Neuronal stem cell (in vitro differentiated cells): ENCODE data around the gene ABHD16A.

Source experiments
- DNase-seq: peaks from one replicate; pipeline ENCODE4 v3.0.0-alpha.2; 2013; ENCODE audit warnings: low spot score
- H2AFZ ChIP-seq: one replicate; pipeline ENCODE4 v1.6.1; 2013; ENCODE audit warnings: mild to moderate bottlenecking, low read length, inconsistent platforms
- H2AK5ac ChIP-seq: 2 replicates; pipeline ENCODE4 v1.6.1; 2013; ENCODE audit warnings: low read depth, mild to moderate bottlenecking, inconsistent platforms, low read length, moderate library complexity, mixed read lengths
- H2BK120ac ChIP-seq: 2 replicates; pipeline ENCODE4 v1.6.1; 2013; ENCODE audit warnings: low read depth, mild to moderate bottlenecking, inconsistent platforms, low read length, moderate library complexity, mixed read lengths
- H2BK12ac ChIP-seq: one replicate; pipeline ENCODE4 v1.6.1; 2013; ENCODE audit warnings: low read length, inconsistent platforms
- H2BK15ac ChIP-seq: 2 replicates; pipeline ENCODE4 v1.6.1; 2013; ENCODE audit warnings: mild to moderate bottlenecking, low read length, inconsistent platforms, mixed read lengths
- H2BK5ac ChIP-seq: one replicate; pipeline ENCODE4 v1.6.1; 2013; ENCODE audit warnings: inconsistent platforms, mild to moderate bottlenecking, low read length, moderate library complexity
- H3K14ac ChIP-seq: one replicate; pipeline ENCODE4 v1.6.1; 2013; ENCODE audit warnings: low read length, inconsistent platforms
- H3K18ac ChIP-seq: 2 replicates; pipeline ENCODE4 v1.6.1; 2013; ENCODE audit warnings: low read length, inconsistent platforms
- H3K23ac ChIP-seq: 2 replicates; pipeline ENCODE4 v1.6.1; 2013; ENCODE audit warnings: low read depth, mild to moderate bottlenecking, mixed read lengths, low read length, inconsistent platforms; ENCODE audit not compliant: poor library complexity
- H3K27ac ChIP-seq: replicated peaks from 3 replicates; pipeline ENCODE4 v1.5.1; 2013; ENCODE audit warnings: low read length, inconsistent platforms
- H3K27me3 ChIP-seq, 3 experiments: 2 replicates each; pipeline ENCODE4 v1.6.1; 2013; ENCODE audit warnings: low read length in 3 of 3, mild to moderate bottlenecking in 2 of 3, inconsistent platforms in 1 of 3, low read depth in 1 of 3, mixed read lengths in 1 of 3, moderate library complexity in 1 of 3; ENCODE audit not compliant: control insufficient read depth in 3 of 3, insufficient read depth in 3 of 3
- H3K36me3 ChIP-seq, 2 donors: replicated peaks in 1 of 2; 2 replicates each; pipeline ENCODE4 v1.6.1; 2013; ENCODE audit warnings: low read length in 2 of 2; ENCODE audit not compliant: control insufficient read depth in 2 of 2, insufficient read depth in 2 of 2
- H3K4ac ChIP-seq: 2 replicates; pipeline ENCODE4 v1.6.1; 2013; ENCODE audit warnings: inconsistent platforms, mild to moderate bottlenecking, low read length, moderate library complexity
- H3K4me1 ChIP-seq, 2 donors: 1 replicate in 1 of 2; 2 replicates in 1 of 2; pipeline ENCODE4 v1.6.1; 2013; ENCODE audit warnings: low read length in 2 of 2, low read depth in 1 of 2; ENCODE audit not compliant: control insufficient read depth in 2 of 2, insufficient read depth in 1 of 2
- H3K4me2 ChIP-seq: one replicate; pipeline ENCODE4 v1.6.1; 2013; ENCODE audit warnings: mild to moderate bottlenecking, low read length, inconsistent platforms; ENCODE audit not compliant: insufficient read depth, poor library complexity, severe bottlenecking
- H3K4me3 ChIP-seq, 2 donors: 2 replicates each; pipeline ENCODE4 v1.5.1; 2013; ENCODE audit warnings: low read length in 2 of 2, mild to moderate bottlenecking in 2 of 2, inconsistent platforms in 1 of 2, moderate library complexity in 1 of 2
- H3K79me1 ChIP-seq: one replicate; pipeline ENCODE4 v1.6.1; 2013; ENCODE audit warnings: low read depth, mild to moderate bottlenecking, inconsistent platforms, low read length, moderate library complexity
- H3K9ac ChIP-seq: one replicate; pipeline ENCODE4 v1.6.1; 2013; ENCODE audit warnings: mild to moderate bottlenecking, low read depth, low read length, inconsistent platforms; ENCODE audit not compliant: poor library complexity
- H3K9me3 ChIP-seq, 2 donors: replicated peaks in 1 of 2; 2 replicates each; pipeline versions ENCODE3 to v1.6.1; 2013; ENCODE audit warnings: low read length in 2 of 2, mild to moderate bottlenecking in 2 of 2, inconsistent platforms in 1 of 2, low read depth in 1 of 2, mixed read lengths in 1 of 2, moderate library complexity in 1 of 2; ENCODE audit not compliant: control insufficient read depth in 2 of 2, insufficient read depth in 1 of 2
- H4K8ac ChIP-seq: one replicate; pipeline ENCODE4 v1.6.1; 2013; ENCODE audit warnings: low read depth, mild to moderate bottlenecking, inconsistent platforms, low read length, moderate library complexity
- H4K91ac ChIP-seq: one replicate; pipeline ENCODE4 v1.6.1; 2013; ENCODE audit warnings: low read length, low read depth, mild to moderate bottlenecking, inconsistent platforms; ENCODE audit not compliant: poor library complexity
- WGBS, 2 donors: extraction: QIAGEN DNeasy Blood & Tissue Kit; methylation state at CpG; one replicate each; pipeline ENCODE4 v1.1.7; 2013; ENCODE audit warnings: missing lambda C conversion rate in 2 of 2, mixed read lengths in 1 of 2; ENCODE audit not compliant: insufficient read length in 2 of 2, insufficient replicate concordance in 1 of 2; ENCODE audit errors: extremely low coverage in 2 of 2; 5-methylcytosine and 5-hydroxymethylcytosine counted together

ABHD16A gene

DNA sequence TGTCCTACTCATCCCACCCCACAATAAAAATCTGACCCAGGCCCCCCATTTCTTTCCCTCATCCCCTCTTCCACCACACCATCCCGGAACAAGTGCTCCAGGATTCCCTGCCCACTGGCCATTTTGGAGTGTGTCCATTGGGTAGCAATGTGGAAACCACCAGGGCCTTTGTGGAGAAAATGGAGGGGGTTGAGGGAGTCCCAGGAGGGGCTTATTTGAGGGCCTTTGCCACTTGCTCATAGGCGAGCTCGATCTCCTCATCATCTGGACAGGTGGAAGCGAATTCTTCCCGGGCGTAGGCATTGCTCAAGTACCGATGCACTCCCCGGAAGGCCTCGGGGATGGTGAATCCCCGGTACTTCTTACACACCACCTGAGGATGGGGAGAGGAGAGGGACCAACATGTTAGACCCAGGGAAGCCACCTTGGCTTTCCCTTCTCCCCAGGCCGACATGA is 27.5 kb upstream of the ABHD16A start:
- H2AFZ ChIP-seq = no peak overlapping the region
- H3K23ac ChIP-seq = no peak overlapping the region
- no peak overlapping the region for H2AK5ac ChIP-seq
- H4K8ac ChIP-seq = no peak overlapping the region
- H3K18ac ChIP-seq = no peak overlapping the region
- no peak overlapping the region for H2BK12ac ChIP-seq
- no peak for DNase-seq
- H4K91ac ChIP-seq = no peak overlapping the region
- peak overlapping the region; percentile 50 for H3K4me2 ChIP-seq
- H2BK5ac ChIP-seq = no peak overlapping the region
- H3K9ac ChIP-seq = no peak overlapping the region
- H2BK15ac ChIP-seq = no peak overlapping the region
- H3K14ac ChIP-seq = no peak overlapping the region
- H3K4ac ChIP-seq = no peak overlapping the region
- H2BK120ac ChIP-seq = no peak overlapping the region
- H3K4me3 ChIP-seq = peak overlapping the region in 1 of 2 donors; percentile 83
- H3K27ac ChIP-seq = peak overlapping the region; percentile 54
- no CpG with 5 or more reads among the region's 11 CpGs for WGBS, 2 donors
- H3K36me3 ChIP-seq = peaks cover 54 to 83% of the 10 kb centered on the region in 2 donors
- H3K27me3 ChIP-seq = no peaks in the 10 kb centered on the region
- H3K79me1 ChIP-seq = peaks cover 15% of the 10 kb centered on the region
- peaks cover 13 to 24% of the 10 kb centered on the region in 2 donors for H3K4me1 ChIP-seq
- no peaks in the 10 kb centered on the region for H3K9me3 ChIP-seq

GRCh38 chr6:31729979-31730630 is 27.0 kb upstream of the ABHD16A start:
- Histone ChIP-seq H2BK15ac (no peak overlapping the region), H3K4me1 (peaks cover 13 to 24% of the 10 kb centered on the region in 2 donors), H2AK5ac (peak overlapping the region; percentile 88), H3K4ac (no peak overlapping the region), H3K14ac (peak overlapping the region; percentile 73), H3K9me3 (no peaks in the 10 kb centered on the region), H3K23ac (peak overlapping the region; percentile 95), H2BK5ac (peak overlapping the region; percentile 85), H3K79me1 (peaks cover 15% of the 10 kb centered on the region), H3K4me3 (peak overlapping the region; percentile 83 to 94), H4K91ac (peak overlapping the region; percentile 89), H3K36me3 (peaks cover 55 to 86% of the 10 kb centered on the region in 2 donors), H3K18ac (peak overlapping the region; percentile 100), H3K27me3 (no peaks in the 10 kb centered on the region), H3K4me2 (peak overlapping the region; percentile 77), H3K27ac (peak overlapping the region; percentile 84), H2AFZ (peak overlapping the region; percentile 86), H3K9ac (peak overlapping the region; percentile 82), H2BK120ac (no peak overlapping the region), H4K8ac (no peak overlapping the region), H2BK12ac (no peak overlapping the region)
- WGBS, 2 donors = no CpG with 5 or more reads among the region's 46 CpGs
- peak; percentile 93 for DNase-seq

- DNase-seq = peak; percentile 92
- peaks cover 57 to 83% of the 10 kb centered on the region in 2 donors for H3K36me3 ChIP-seq
- peak overlapping the region; percentile 83 to 94 for H3K4me3 ChIP-seq
- no peaks in the 10 kb centered on the region for H3K9me3 ChIP-seq
- peak overlapping the region; percentile 95 for H3K23ac ChIP-seq
- peak overlapping the region; percentile 77 for H3K4me2 ChIP-seq
- no peaks in the 10 kb centered on the region for H3K27me3 ChIP-seq
- peak overlapping the region; percentile 86 for H2AFZ ChIP-seq
- H4K91ac ChIP-seq = no peak overlapping the region
- peaks cover 13 to 18% of the 10 kb centered on the region in 2 donors for H3K4me1 ChIP-seq
- peaks cover 15% of the 10 kb centered on the region for H3K79me1 ChIP-seq
- H3K14ac ChIP-seq = peak overlapping the region; percentile 73
- H2BK15ac ChIP-seq = no peak overlapping the region
- no peak overlapping the region for H2BK120ac ChIP-seq
- peak overlapping the region; percentile 82 for H3K9ac ChIP-seq
- no peak overlapping the region for H4K8ac ChIP-seq
- peak overlapping the region; percentile 85 for H2BK5ac ChIP-seq
- H3K4ac ChIP-seq = no peak overlapping the region
- peak overlapping the region; percentile 88 for H2AK5ac ChIP-seq
- H3K18ac ChIP-seq = peak overlapping the region; percentile 100
- peak overlapping the region; percentile 84 for H3K27ac ChIP-seq
- no CpG with 5 or more reads among the region's 29 CpGs for WGBS, 2 donors
- H2BK12ac ChIP-seq = no peak overlapping the region
Measured at GRCh38 chr6:31729515-31729978, 26.4 kb upstream of the ABHD16A start.

DNA sequence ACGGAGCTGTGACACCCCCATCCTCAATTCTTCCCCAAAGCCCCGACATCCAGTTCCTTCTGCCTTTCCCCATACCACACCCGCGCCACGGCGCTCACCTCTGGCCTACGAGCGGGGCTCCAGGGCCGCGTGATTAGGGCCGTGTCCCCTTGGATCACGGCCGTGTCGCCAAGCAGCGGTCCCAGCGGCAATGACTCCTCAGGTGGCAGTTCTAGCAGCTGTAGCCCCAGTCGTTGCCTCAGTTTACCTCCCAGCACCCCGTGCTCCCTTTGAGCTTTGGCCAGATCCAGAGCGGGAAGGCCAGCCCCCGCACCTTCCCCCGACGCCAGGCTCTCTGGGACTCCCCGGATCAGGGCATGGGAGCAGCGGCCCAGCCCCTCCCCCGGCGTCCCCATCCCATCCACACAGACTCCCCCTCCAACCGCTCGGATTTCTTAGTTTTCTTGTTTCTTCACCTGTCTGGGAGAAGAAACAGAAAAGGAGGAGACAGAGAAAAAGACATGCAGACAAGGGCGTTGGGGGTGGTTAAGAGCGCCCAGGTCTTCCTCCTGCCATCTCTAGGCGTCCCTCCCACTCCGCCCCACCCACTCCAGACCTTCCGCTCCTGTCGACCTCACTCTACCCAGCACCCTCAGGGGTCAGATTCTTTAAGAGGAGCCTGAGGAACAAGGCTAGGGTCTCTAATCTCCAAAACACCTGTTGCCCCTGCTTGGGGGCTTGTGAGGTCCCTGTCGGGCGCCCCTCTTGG is 25.8 kb upstream of the ABHD16A start, which contains the start of gene DDAH2:
Gene DDAH2, minus strand, starts transcription at position 533 of the 748 bp plus-strand sequence. Its CDS starts 138 bp downstream, at position 395.
- peaks cover 11% of the 10 kb centered on the region for H3K79me1 ChIP-seq
- H2BK5ac ChIP-seq = peak within 1 kb of the TSS; percentile 85
- H3K23ac ChIP-seq = peak within 1 kb of the TSS; percentile 95
- H2BK12ac ChIP-seq = no peak within 1 kb of the TSS
- H2BK15ac ChIP-seq = peak within 1 kb of the TSS; percentile 37
- peak within 1 kb of the TSS; percentile 89 for H4K91ac ChIP-seq
- H4K8ac ChIP-seq = peak within 1 kb of the TSS; percentile 53
- no peak within 1 kb of the TSS for H3K4ac ChIP-seq
- H3K18ac ChIP-seq = peak within 1 kb of the TSS; percentile 100
- WGBS, 2 donors = no CpG with 5 or more reads among the region's 36 CpGs
- H2AFZ ChIP-seq = peak within 1 kb of the TSS; percentile 86
- no peak for DNase-seq
- H3K4me3 ChIP-seq = peak within 1 kb of the TSS; percentile 83 to 94
- peaks cover 9 to 13% of the 10 kb centered on the region in 2 donors for H3K4me1 ChIP-seq
- H2BK120ac ChIP-seq = peak within 1 kb of the TSS; percentile 35
- peak within 1 kb of the TSS; percentile 73 for H3K14ac ChIP-seq
- peak within 1 kb of the TSS; percentile 84 for H3K27ac ChIP-seq
- peaks cover 57 to 82% of the 10 kb centered on the region in 2 donors for H3K36me3 ChIP-seq
- no peaks in the 10 kb centered on the region for H3K27me3 ChIP-seq
- H3K4me2 ChIP-seq = peak within 1 kb of the TSS; percentile 77
- H3K9me3 ChIP-seq = no peaks in the 10 kb centered on the region
- H2AK5ac ChIP-seq = peak within 1 kb of the TSS; percentile 88
- peak within 1 kb of the TSS; percentile 92 for H3K9ac ChIP-seq
